GM19467 (cell line): ENCODE data around the gene C1QA.

Experiments
- ATAC-seq: cut with Tn5 transposase; IDR thresholded peaks from one replicate; pipeline ENCODE4 v1.9.1; 2021; ENCODE audit warnings: mild to moderate bottlenecking, moderate library complexity; ENCODE audit not compliant: unreplicated experiment

Gene C1QA

DNA sequence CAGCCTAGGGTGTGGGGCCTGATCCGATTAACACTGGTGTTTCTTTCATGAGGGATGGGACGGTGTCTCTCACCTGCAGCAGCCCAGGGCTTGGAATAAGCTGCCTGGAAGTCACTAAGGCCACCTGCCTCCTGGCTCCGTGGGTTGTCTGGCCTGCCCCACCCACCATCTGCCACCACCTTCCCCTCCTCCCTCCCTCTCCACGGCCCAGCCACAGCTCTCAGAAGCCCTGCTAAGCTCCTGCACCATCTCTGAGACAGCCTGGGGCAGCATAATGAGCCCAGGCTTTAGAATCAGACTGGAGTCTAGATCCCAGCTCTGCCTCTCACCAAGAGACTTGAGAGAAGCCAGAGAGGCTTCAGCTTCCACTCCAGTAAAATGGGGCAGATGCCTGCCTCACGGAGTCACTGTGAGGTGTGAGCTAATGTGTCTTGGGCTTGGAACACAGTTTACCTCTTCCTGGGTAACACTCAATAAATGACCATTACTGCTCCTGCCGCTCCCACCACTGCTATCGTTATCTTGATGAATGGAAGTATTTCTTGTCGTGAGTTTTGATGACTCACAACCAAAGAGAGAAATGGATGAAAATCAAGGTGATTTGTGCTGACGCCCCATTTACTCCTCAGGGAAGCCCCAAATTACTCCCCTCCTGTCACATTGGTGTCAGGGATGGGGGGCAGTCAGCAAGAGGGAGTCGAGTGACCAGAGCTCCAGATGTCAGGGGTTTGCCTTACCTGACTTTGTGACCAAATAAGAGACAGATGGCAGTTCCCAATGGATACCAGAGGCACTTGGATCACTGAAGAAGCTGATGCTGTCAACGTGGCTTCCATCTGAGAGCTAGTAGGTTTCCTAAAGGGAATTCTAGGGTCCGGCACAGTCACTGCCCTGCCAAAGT, 23.5 kb upstream of the C1QA start:
- no peak for ATAC-seq

GRCh38 chr1:22613572-22613918, 22.9 kb upstream of the C1QA start:
- no peak for ATAC-seq

- ATAC-seq: no peak
These were observed 22.5 kb upstream of the C1QA start for GRCh38 chr1:22613951-22614350.

DNA sequence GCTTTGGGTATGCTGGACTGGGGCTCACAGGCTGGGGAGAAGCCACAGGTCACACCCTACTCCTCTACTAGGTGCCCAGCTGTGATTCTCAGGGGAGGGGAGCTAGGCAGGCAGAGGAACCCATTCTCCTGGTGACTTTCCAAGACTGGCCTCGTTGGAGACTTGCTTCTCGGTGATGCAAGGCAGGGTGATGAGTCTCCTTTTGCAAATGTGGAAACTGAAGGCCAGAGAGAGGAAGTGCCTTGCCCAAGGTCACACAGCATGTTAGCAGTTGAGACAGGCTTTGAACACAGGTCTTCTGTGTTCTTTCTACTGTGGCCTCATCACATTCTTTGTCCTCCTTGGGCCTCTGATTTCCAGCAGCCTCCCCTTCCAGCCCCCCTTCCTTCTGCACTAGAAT, 20.5 kb upstream of the C1QA start:
- no peak for ATAC-seq

DNA sequence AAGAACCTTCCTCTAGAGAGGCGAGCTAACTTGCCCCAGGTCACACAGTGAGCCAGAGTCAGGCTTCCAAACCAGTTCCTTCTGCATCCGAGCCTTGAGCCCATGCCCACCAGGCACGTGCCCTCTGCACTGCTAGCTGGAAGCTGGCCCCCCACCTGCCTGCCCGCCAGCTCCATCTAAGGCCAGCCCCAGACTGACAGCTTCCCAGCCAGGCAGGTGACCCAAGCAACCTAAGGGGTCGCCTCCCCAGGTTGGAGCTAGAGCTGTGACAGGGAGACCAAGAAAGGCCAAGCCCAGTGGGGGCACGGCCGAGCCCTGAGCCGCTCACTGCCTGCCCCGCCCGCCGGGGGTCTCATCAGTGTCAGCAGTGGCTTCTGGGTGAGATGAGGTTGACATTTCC, 19.9 kb upstream of the C1QA start:
- ATAC-seq: no peak

GRCh38 chr1:22618056-22618455, 18.4 kb upstream of the C1QA start:
- no peak for ATAC-seq

- no peak for ATAC-seq
These were observed 17.2 kb upstream of the C1QA start for GRCh38 chr1:22619252-22619651.

- no peak for ATAC-seq
These were observed 16.6 kb upstream of the C1QA start for GRCh38 chr1:22619798-22620197.

GRCh38 chr1:22621761-22622160, 14.7 kb upstream of the C1QA start:
- no peak for ATAC-seq

GRCh38 chr1:22625262-22625925, 11.0 kb upstream of the C1QA start:
- ATAC-seq: no peak

- ATAC-seq: no peak
These were observed 9.9 kb upstream of the C1QA start for GRCh38 chr1:22626237-22627157.

DNA sequence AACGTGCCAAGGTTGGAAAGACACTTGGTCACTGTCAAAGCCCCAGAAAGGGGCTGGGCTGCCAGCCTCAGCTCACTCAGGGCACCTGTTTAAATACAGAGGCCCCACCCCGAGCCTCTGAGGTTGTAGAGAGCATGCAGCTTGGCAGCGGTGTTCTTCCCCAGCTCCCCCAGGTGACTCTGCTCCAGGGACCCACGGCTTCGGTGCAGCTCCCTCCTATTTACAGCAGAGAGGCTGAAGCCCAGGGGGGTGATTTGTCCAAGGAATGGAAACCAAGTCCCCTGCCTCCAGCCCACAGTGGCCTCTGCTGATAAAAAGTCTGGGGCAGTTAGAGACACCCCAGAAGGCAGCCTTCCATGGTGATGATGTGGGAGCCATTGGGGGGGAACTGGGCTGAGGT, 9.1 kb upstream of the C1QA start:
- ATAC-seq: no peak

- ATAC-seq: no peak
These were observed 7.6 kb upstream of the C1QA start for GRCh38 chr1:22628698-22629444.

- ATAC-seq: no peak
These were observed 6.5 kb upstream of the C1QA start for GRCh38 chr1:22629886-22630285.

DNA sequence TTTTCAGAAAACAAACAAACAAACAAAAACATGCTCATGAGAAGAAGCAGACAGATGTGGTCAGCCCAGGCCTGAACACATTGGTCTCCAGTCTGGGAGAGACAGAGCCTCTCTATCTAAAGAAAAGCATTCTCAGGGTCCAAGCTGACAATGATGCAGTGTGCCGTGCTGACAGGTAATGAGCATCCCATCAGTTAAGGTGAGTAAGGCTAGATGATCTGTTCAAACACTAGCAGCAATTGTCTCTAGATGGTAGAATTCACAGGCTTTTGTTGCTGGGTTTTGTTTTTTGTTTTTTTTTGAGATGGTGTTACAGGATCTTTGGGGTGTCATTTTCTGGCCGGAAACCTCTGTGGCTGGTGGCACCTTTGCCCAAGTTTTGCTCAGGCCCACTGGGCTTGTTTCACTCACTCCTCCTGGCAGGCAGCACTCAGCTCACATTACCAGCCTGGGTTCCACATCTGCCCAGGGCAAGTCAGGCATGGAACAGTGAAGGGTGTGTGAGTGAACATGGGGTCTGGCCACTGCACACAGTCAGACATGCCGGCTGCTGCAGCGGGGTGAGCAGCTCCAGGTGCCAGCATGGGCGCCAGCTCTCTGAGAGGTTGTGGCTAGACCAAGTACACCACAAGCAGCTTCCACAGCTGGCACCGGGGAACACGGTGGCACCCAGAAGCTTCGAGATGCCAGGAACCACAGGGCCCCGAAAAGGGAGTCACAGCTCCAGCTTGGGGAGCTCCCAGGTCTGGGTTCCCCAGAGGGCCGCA, 2.5 kb upstream of the C1QA start:
- no peak for ATAC-seq

DNA sequence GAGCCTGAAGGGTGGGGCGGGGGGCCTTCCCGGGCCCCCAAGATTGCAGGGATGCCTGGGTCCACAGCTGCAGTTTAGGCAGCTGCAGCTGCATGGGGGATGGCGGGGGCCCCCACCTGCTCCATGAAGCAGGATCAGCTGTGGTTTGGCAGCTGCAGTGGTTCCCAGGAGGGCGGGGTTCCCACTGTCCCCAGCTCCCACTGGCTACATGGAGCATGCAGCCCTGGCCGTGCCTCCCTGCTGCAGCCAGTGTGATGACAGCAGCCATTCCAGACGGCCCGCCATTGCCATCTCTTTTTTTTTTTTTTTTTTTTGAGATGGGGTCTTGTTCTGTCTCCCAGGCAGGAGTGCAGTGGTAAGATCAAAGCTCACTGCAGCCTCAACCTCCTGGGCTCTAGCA, 992 bp upstream of the C1QA start:
- no peak for ATAC-seq

DNA sequence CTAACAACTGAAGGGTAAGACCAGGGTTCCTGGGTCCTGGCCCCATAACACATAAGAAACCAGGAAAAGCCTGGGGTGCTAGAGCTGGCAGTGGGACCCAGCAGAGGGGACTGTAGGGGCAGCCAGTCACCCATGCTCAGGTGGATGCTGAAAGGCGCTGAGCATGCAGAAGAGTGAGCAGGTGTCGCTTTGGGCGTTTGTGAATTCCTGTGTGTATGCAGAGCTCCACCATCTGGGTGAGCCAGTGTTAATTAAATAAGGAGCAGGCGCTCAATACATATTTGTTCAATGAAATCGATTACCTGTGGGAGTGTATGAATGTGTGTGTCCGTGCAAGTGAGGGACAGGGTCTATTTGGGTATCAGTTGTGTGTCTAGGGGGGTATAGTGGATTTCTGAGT, 499 bp downstream of the C1QA start:
- ATAC-seq: no peak

GRCh38 chr1:22637907-22638445, 1.5 kb downstream of the C1QA start:
- no peak for ATAC-seq

- no peak for ATAC-seq
These were observed 2.2 kb downstream of the C1QA start for GRCh38 chr1:22638476-22639234.
